Rectal smooth muscle tissue (tissue), 1 donor: ENCODE data around the gene KCNN3.

Experiments used
- H3K27ac ChIP-seq: one replicate; pipeline ENCODE4 v1.7.0; 2013; ENCODE audit warnings: low read depth, low read length, inconsistent platforms
- H3K27me3 ChIP-seq: one replicate; pipeline ENCODE4 v1.7.0; 2013; ENCODE audit warnings: low read length; ENCODE audit not compliant: control insufficient read depth, insufficient read depth
- H3K36me3 ChIP-seq: one replicate; pipeline ENCODE4 v1.7.0; 2013; ENCODE audit warnings: low read length; ENCODE audit not compliant: control insufficient read depth, insufficient read depth
- H3K4me1 ChIP-seq: one replicate; pipeline ENCODE4 v1.7.0; 2013; ENCODE audit warnings: low read length; ENCODE audit not compliant: control insufficient read depth, insufficient read depth
- H3K4me3 ChIP-seq: one replicate; pipeline ENCODE4 v1.7.0; 2013; ENCODE audit warnings: low read length
- H3K9ac ChIP-seq: one replicate; pipeline ENCODE4 v1.7.0; 2013; ENCODE audit warnings: low read length

Gene KCNN3

DNA sequence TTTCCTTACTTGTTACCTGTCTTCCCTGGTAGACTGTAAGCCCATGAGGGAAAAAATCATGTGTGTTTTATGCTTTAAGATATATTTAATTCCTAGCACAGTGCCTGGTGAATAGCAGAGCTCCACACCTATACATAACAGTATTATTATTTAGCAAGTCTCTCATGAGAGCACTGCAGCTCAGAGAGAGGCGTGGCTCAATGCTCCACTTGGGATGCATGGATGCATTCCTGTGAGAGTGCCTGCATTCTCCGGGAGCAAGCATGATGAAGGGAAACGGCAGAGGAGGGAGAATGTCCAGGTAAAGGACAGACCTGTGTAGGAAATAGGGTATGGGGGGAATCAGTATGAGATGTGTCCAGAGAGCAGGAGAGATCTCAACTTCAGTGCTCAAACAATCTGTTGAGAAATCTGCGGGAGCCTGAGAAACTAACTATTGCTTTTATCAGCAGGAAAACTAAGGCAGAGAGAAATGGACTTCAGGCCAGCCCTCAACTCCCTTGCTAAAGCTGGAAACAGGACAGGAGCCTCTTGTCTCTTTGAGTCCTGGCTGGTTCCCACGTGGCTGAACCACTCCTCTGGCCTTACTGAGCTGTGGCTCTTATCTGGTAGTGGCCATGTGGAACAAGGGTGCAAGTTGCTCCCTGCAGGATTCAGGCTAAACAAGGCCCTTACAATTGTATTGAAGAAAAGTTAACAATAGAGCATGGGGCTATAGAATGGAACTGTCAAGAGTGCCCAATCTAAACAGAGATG, 113.1 kb downstream of the KCNN3 start:
- Histone ChIP-seq H3K27me3 (no peaks in the 10 kb centered on the region), H3K4me1 (no peaks in the 10 kb centered on the region), H3K4me3 (no peak overlapping the region), H3K36me3 (no peaks in the 10 kb centered on the region), H3K27ac (no peak overlapping the region), H3K9ac (no peak overlapping the region)

DNA sequence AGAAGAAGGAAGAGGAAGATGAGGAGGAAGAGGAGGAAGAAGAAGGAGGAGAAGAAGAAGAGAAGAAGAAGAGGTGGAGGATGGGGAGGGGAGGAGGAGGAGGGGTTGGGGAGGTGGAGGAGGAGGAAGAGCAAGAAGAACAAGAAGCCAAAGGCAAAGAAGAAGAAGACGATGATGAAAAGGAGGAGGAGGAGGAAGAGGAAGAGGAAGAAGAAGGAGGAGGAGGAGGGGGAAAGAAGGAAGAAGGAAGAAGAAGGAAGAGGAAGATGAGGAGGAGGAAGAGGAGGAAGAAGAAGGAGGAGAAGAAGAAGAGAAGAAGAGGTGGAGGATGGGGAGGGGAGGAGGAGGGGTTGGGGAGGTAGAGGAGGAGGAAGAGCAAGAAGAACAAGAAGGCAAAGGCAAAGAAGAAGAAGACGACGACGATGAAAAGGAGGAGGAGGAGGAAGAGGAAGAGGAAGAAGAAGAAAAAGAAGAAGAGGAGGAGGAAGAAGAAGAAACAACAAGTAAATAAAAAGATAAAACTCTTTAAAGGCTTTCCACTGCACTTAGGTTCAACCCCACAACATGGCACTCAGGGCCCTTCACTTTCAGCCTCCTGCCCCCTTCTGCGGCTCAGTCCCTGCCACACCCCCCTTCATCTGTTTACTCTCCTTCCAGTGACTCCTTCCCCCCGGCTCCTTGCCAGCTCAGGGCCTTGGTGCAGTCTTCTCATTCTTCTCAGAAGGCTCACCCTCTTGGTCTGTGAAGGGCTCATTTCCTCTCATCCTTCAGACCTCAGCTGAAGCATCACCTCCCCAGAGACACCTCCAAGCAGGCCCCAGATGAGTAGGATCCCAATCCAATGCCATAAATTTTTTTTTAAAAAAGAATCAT, 114.0 kb downstream of the KCNN3 start:
- Histone ChIP-seq H3K9ac (no peak overlapping the region), H3K4me1 (no peaks in the 10 kb centered on the region), H3K36me3 (no peaks in the 10 kb centered on the region), H3K4me3 (no peak overlapping the region), H3K27ac (no peak overlapping the region), H3K27me3 (no peaks in the 10 kb centered on the region)

DNA sequence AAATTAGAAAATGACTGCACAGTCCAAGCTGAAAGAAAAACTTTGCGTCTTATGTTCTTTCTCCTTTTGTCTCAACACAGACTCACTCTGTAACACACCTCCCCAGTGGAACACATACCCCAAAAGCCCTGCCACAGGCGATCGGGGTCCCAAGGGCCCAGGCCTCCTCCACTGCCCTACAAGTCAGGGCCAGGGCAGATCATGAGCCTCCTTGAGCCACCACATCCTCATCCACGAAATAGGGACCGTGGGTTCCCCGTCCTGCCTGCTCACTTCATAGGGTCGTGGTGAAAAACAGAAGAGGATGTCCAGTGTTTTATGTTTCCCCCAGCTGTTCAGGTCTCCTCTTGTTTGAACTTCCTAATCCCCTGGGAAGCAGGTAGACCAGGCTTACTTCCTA, 116.7 kb downstream of the KCNN3 start:
- H3K27ac ChIP-seq, result no peak overlapping the region
- no peak overlapping the region for H3K4me3 ChIP-seq
- peaks cover 2% of the 10 kb centered on the region for H3K4me1 ChIP-seq
- H3K36me3 ChIP-seq, result no peaks in the 10 kb centered on the region
- H3K27me3 ChIP-seq, result no peaks in the 10 kb centered on the region
- no peak overlapping the region for H3K9ac ChIP-seq

DNA sequence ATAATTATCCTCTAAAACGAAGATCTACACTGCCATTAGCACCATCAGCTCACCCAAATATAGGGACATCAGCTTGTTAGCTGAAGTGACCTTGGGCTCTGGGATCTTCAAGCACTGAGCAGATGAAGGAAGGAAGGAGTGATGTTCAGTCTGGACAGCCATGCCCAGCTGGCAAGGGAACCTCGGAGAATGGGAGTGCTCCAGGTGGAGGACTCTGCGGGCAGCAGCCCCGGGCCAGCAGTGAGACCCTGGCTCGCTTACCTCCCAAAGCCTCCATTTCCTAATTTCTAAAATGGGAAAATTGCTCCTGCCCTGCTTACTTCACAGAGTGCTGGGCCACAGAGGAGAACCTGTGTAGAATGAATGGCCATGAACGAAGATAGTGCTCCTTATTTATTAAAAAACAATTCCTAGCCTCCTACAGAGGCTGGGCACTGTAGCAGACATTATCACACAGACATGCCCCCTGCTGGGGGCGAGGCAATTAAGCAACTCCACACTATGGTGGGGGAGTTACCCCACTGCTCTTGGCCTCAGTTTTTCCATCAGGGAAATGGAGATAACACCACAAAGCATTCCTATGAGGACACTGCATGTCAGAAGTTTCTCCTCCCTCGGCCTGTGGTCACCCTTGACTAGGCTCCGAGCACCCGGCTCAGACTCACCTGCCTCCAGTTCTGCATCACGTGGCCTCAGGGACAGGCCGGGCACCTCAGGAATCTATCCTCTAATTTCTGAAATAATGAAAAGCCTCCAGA, 117.6 kb downstream of the KCNN3 start:
- peak overlapping the region; percentile 4 for H3K27ac ChIP-seq
- no peak overlapping the region for H3K4me3 ChIP-seq
- no peaks in the 10 kb centered on the region for H3K27me3 ChIP-seq
- no peak overlapping the region for H3K9ac ChIP-seq
- peaks cover 6% of the 10 kb centered on the region for H3K4me1 ChIP-seq
- H3K36me3 ChIP-seq, result no peaks in the 10 kb centered on the region

DNA sequence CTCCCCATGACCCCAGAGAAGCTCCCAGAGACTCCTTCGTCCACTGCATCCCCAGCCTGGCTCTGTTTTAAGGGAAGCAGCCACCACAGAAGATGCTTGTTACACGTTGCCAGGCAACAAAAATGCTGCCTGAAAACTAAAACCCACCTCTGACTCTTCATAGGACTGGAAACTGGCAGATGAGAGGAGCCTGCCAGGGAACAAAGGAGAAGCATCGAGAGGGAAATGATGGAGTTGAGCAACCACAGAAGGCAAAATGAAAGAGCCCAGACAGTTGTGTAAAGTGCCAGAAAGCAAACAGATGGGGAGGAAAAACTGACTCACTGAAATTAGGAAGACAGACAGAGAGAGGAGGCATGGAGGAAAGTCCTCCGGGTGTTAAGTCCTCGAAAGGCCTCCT, 118.4 kb downstream of the KCNN3 start:
- Histone ChIP-seq H3K4me3 (no peak overlapping the region), H3K27ac (peak overlapping the region; percentile 21), H3K36me3 (no peaks in the 10 kb centered on the region), H3K4me1 (peaks cover 10% of the 10 kb centered on the region), H3K27me3 (peaks cover 5% of the 10 kb centered on the region), H3K9ac (no peak overlapping the region)

DNA sequence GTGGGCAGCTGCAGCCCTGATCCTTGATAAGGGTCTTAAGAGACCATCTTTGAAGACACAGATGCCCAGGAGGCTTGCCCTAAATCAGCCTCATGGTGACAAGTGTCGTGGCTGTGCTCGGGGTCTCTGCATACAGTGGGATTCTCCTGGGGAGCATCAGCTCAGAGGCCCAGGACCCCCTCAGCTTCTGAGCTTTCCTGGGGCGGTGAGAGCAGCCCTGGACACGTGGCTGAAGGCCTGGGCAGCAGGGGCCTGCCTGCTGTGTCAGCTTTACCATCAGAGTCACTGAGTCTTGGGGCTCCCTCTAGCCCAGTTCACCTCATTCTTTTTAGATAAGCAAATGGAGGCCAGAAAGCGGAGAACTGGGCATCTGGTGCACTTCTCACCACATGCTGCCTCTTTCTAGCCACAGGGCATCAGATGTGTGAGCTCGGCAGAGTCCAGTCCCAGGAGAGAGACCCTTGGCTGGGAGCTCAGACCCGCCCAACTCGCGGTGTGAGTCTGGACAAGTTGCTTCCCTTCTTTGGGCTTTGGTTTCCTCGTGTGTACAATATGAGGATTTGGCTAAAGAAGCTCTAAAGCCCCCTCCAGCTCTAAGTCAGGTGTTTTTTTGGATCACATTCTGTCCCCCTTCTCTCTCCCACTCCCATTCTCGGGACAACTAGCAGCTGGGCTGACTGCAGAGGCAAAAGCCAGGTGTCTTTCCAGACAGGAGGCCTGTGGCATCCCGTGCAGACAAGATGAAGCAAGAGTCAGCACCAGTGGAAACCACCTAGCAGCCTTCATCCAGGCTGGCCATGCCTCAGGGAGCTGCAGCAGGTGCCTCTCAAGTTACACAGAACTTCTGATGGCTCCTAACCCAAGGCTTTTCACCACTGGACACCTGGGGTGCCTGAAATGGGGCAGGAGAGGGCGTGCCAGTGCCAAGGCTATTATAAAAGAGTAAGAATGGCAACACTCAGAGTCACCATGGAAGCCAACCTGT, 119.1 kb downstream of the KCNN3 start:
- H3K36me3 ChIP-seq, result no peaks in the 10 kb centered on the region
- peaks cover 10% of the 10 kb centered on the region for H3K4me1 ChIP-seq
- H3K9ac ChIP-seq, result no peak overlapping the region
- H3K27me3 ChIP-seq, result peaks cover 6% of the 10 kb centered on the region
- no peak overlapping the region for H3K4me3 ChIP-seq
- peak overlapping the region; percentile 21 for H3K27ac ChIP-seq

DNA sequence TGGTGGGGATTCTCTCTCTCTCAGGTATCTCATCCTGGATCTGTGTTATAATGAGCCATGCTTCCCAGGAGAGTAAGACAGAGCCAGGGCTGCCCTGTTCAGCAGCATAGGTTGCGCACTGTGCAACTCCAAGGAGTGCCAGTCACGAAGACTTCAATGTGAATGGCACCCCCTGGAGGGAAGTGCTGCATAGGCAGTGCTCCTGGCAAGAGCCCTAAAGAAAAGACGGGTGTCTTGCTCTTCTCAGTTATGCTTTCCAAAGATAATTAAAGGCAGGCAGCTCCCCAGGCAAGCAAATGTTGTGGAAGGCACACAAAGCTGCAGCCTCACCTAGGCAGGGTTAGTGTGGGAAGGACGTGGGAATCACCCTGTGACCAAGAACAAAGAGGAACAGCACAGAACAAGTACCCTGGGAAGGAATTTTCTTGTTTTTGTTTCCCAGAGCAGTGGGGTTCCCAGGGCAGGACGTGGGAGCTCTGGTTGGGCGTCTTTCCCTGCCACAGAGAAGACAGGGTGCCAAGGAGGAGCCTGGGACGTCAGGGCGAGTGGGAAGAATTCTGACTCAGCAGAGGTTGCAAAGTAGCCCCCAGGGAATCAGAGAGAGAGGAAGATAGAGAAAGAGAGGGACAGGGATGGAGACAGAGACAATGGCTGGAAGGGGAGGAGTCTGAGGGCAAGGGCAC, 120.9 kb downstream of the KCNN3 start:
- no peak overlapping the region for H3K4me3 ChIP-seq
- H3K27me3 ChIP-seq, result peaks cover 6% of the 10 kb centered on the region
- H3K9ac ChIP-seq, result no peak overlapping the region
- no peak overlapping the region for H3K27ac ChIP-seq
- H3K4me1 ChIP-seq, result peaks cover 10% of the 10 kb centered on the region
- H3K36me3 ChIP-seq, result no peaks in the 10 kb centered on the region

DNA sequence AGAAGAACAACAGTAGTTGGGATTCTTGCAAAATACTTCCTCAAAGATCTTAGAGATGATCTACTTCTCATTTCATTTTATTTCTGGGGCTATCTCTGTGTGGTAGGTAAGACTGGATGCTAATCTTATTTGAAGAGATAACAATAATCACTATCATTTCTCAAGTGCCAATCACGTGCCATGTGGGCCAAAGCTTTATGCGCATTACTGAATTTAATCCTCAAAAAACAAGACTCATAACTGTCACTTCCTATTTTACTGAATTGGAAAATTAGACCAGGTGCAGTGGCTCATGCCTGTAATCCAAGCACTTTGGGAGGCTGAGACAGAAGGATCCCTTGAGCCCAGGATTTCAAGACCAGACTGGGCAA, 121.7 kb downstream of the KCNN3 start:
- no peak overlapping the region for H3K9ac ChIP-seq
- no peak overlapping the region for H3K4me3 ChIP-seq
- H3K4me1 ChIP-seq, result peaks cover 10% of the 10 kb centered on the region
- peaks cover 6% of the 10 kb centered on the region for H3K27me3 ChIP-seq
- no peaks in the 10 kb centered on the region for H3K36me3 ChIP-seq
- H3K27ac ChIP-seq, result peak overlapping the region; percentile 52

DNA sequence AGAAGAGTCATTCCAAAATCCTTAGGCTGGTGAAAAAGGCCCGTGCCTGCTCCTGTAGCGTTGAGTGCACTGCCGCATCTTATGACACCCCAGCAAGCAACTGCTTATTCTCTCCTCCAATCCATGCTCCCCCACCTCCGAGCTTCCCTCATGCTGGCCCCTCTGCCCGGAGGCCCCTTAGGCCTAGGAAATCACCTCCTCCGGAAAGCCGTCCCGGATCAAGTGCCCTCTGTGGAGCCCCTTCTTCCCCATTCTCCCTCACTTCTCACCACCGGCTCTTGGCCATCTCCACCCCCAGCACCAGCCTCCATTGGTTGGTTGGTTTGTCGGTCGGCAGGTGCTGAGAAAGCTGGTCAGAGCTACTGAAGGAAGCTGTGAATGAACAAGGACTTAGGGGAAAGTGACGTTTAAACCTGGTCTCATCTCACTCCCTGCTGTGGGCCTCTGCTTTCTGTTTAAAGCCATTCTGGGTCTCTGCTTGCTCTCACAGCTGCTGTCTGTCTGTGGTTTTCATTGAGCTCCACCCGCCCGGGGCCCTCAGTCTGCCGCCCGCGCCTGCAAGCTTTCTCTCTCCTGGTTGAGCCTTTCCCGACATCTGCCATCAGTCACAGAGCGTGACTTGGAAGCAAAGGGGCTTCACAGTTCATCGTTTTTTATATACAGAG, 122.2 kb downstream of the KCNN3 start:
- peaks cover 10% of the 10 kb centered on the region for H3K4me1 ChIP-seq
- H3K27ac ChIP-seq, result peak overlapping the region; percentile 64
- no peak overlapping the region for H3K9ac ChIP-seq
- no peaks in the 10 kb centered on the region for H3K36me3 ChIP-seq
- H3K27me3 ChIP-seq, result peaks cover 6% of the 10 kb centered on the region
- H3K4me3 ChIP-seq, result peak overlapping the region; percentile 29

DNA sequence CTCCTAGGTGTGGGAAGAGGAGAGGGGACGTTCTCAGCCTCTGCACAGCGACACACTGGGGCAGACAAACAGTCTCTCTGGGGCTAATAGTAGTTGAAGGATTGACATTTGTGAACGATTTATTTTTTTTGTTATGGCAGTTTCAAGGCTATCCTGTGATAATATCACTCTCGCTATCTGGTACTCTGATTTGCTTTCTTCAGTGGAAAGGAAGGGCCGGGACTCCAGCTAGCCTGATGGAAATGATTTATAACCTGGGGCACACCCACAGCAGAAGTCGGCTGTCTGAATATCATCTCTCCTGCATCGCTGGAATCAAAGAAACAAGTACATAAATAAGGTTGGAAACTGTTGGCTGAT, 122.7 kb downstream of the KCNN3 start:
- peaks cover 6% of the 10 kb centered on the region for H3K27me3 ChIP-seq
- no peaks in the 10 kb centered on the region for H3K36me3 ChIP-seq
- peaks cover 10% of the 10 kb centered on the region for H3K4me1 ChIP-seq
- peak overlapping the region; percentile 64 for H3K27ac ChIP-seq
- H3K4me3 ChIP-seq, result peak overlapping the region; percentile 29
- no peak overlapping the region for H3K9ac ChIP-seq
